HepG2 (cell line): ENCODE results near the gene L3MBTL4. TPM values are rescaled to one million over a fixed set of nuclear protein-coding genes. Genes with fewer than 3 reads are reported as not detected.

Source experiments
- AHR ChIP-seq: IDR thresholded peaks from 2 replicates; pipeline ENCODE4 v1.6.1; 2018; ENCODE audit warnings: missing genetic modification reagents, missing compliant biosample characterization
- ASH2L ChIP-seq: fragments of 300-600, 200-600 bp; sonication (generic); IDR thresholded peaks from 2 replicates; pipeline ENCODE4 v1.7.0; 2017; ENCODE audit warnings: low read depth, mild to moderate bottlenecking, moderate library complexity, mixed read lengths, low read length; ENCODE audit not compliant: insufficient read length
- STAG1 ChIP-seq: sonication (generic); formaldehyde crosslinking; IDR thresholded peaks from 2 replicates; pipeline ENCODE4 v1.4.0; 2020; ENCODE audit warnings: missing genetic modification reagents
- polyA plus RNA-seq, 8 experiments: library from polyadenylated mRNA; depleted of rRNA in 3 of 8; stranded (reverse) in 7 of 8; unstranded in 1 of 8; fragments of >200 nt; fragmentation: Illumina TruSeq in 4 of 8; extraction: Trizol in 4 of 8; gene quantifications; 2 replicates each; pipeline versions ENCODE4 v1.2.1 to v1.2.3, GENCODE V29; 2011 to 2016; ENCODE audit warnings: low read depth in 4 of 8, missing spikeins in 1 of 8, mixed read lengths in 1 of 8; ENCODE audit not compliant: insufficient read depth in 1 of 8
- total RNA-seq, 5 experiments: library from RNA; depleted of rRNA; stranded (reverse); fragments of >200 nt; fragmentation: Illumina TruSeq; extraction: Trizol; gene quantifications; 2 replicates each; pipeline ENCODE4 v1.2.3, GENCODE V29; 2016; ENCODE audit warnings: low read depth in 1 of 5
- TF ChIP-seq, protein P1 (sequence below): sonication (generic); formaldehyde crosslinking; IDR thresholded peaks from 2 replicates; pipeline ENCODE4 v1.4.0; 2020; ENCODE audit warnings: missing genetic modification reagents
- TF ChIP-seq, protein P2 (sequence below): sonication (generic); formaldehyde crosslinking; conservative IDR thresholded peaks from 2 replicates; pipeline ENCODE4 v1.8.0; 2022; ENCODE audit warnings: missing genetic modification reagents
- TF ChIP-seq, protein P3 (sequence below): IDR thresholded peaks from 2 replicates; pipeline ENCODE4 v1.6.1; 2016; ENCODE audit warnings: missing compliant biosample characterization, missing genetic modification reagents, borderline replicate concordance
- TF ChIP-seq, protein P4 (sequence below): sonication (generic); formaldehyde crosslinking; conservative IDR thresholded peaks from 2 replicates; pipeline ENCODE4 v1.4.0; 2020; ENCODE audit warnings: mild to moderate bottlenecking, missing genetic modification reagents, moderate library complexity
- TF ChIP-seq, protein P5 (sequence below), 2 experiments: fragments of 450-650 bp in 1 of 2; sonication (generic) in 1 of 2; formaldehyde crosslinking in 1 of 2; IDR thresholded peaks; 2 replicates each; pipeline versions ENCODE4 v1.6.1 to v1.8.0; 2016 to 2022; ENCODE audit warnings: antibody characterized with exemption in 1 of 2, mild to moderate bottlenecking in 1 of 2, missing genetic modification reagents in 1 of 2

Gene L3MBTL4
- total and polyA plus RNA-seq, 2 of the 13 experiments (the other 11 are each of a cell fraction or from before 2014, with no cell fraction given) = 10.8 to 13.3 TPM

DNA sequence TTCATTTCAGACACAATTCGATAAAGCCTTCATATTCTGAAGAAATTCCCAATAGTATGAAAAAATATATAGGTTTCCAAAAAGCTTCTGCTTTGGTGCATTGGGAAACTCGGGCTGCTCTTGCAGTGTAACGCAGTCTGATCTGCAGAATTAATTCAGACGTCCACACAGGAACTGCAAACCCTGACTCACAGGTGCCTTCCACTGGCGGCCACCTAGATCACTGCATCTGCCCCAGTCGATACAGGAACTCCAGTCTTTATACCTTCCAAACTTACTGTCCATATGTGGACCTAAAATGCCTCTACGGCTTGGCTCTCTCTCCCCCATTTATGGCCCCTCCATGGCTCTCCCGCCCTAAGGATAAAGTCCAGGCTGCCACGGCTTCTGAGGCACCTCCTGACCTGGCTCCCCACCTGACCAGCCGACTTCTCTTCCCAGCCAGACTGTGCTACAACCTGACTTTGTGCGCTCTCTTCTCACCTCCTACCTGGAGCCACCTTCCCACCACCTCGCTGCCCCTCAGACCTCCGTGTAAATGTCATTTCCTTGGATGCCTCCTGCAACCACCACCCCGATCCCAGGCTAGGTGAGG, 39.7 kb downstream of the L3MBTL4 start (continued):
- TF ChIP-seq, protein P1, sequence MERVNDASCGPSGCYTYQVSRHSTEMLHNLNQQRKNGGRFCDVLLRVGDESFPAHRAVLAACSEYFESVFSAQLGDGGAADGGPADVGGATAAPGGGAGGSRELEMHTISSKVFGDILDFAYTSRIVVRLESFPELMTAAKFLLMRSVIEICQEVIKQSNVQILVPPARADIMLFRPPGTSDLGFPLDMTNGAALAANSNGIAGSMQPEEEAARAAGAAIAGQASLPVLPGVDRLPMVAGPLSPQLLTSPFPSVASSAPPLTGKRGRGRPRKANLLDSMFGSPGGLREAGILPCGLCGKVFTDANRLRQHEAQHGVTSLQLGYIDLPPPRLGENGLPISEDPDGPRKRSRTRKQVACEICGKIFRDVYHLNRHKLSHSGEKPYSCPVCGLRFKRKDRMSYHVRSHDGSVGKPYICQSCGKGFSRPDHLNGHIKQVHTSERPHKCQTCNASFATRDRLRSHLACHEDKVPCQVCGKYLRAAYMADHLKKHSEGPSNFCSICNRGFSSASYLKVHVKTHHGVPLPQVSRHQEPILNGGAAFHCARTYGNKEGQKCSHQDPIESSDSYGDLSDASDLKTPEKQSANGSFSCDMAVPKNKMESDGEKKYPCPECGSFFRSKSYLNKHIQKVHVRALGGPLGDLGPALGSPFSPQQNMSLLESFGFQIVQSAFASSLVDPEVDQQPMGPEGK (CRISPR knock-in tag) = peak; percentile 57
- TF ChIP-seq, protein P2, sequence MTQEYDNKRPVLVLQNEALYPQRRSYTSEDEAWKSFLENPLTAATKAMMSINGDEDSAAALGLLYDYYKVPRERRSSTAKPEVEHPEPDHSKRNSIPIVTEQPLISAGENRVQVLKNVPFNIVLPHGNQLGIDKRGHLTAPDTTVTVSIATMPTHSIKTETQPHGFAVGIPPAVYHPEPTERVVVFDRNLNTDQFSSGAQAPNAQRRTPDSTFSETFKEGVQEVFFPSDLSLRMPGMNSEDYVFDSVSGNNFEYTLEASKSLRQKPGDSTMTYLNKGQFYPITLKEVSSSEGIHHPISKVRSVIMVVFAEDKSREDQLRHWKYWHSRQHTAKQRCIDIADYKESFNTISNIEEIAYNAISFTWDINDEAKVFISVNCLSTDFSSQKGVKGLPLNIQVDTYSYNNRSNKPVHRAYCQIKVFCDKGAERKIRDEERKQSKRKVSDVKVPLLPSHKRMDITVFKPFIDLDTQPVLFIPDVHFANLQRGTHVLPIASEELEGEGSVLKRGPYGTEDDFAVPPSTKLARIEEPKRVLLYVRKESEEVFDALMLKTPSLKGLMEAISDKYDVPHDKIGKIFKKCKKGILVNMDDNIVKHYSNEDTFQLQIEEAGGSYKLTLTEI = no peak
- TF ChIP-seq, protein P3, sequence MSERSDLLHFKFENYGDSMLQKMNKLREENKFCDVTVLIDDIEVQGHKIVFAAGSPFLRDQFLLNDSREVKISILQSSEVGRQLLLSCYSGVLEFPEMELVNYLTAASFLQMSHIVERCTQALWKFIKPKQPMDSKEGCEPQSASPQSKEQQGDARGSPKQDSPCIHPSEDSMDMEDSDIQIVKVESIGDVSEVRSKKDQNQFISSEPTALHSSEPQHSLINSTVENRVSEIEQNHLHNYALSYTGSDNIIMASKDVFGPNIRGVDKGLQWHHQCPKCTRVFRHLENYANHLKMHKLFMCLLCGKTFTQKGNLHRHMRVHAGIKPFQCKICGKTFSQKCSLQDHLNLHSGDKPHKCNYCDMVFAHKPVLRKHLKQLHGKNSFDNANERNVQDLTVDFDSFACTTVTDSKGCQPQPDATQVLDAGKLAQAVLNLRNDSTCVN (CRISPR knock-in tag) = no peak
- TF ChIP-seq AHR (no peak), STAG1 (CRISPR knock-in tag) (peak; percentile 38), ASH2L (peak; percentile 18)
- TF ChIP-seq, protein P4, sequence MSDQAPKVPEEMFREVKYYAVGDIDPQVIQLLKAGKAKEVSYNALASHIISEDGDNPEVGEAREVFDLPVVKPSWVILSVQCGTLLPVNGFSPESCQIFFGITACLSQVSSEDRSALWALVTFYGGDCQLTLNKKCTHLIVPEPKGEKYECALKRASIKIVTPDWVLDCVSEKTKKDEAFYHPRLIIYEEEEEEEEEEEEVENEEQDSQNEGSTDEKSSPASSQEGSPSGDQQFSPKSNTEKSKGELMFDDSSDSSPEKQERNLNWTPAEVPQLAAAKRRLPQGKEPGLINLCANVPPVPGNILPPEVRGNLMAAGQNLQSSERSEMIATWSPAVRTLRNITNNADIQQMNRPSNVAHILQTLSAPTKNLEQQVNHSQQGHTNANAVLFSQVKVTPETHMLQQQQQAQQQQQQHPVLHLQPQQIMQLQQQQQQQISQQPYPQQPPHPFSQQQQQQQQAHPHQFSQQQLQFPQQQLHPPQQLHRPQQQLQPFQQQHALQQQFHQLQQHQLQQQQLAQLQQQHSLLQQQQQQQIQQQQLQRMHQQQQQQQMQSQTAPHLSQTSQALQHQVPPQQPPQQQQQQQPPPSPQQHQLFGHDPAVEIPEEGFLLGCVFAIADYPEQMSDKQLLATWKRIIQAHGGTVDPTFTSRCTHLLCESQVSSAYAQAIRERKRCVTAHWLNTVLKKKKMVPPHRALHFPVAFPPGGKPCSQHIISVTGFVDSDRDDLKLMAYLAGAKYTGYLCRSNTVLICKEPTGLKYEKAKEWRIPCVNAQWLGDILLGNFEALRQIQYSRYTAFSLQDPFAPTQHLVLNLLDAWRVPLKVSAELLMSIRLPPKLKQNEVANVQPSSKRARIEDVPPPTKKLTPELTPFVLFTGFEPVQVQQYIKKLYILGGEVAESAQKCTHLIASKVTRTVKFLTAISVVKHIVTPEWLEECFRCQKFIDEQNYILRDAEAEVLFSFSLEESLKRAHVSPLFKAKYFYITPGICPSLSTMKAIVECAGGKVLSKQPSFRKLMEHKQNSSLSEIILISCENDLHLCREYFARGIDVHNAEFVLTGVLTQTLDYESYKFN (CRISPR knock-in tag) = peak; percentile 72
- TF ChIP-seq, protein P5, sequence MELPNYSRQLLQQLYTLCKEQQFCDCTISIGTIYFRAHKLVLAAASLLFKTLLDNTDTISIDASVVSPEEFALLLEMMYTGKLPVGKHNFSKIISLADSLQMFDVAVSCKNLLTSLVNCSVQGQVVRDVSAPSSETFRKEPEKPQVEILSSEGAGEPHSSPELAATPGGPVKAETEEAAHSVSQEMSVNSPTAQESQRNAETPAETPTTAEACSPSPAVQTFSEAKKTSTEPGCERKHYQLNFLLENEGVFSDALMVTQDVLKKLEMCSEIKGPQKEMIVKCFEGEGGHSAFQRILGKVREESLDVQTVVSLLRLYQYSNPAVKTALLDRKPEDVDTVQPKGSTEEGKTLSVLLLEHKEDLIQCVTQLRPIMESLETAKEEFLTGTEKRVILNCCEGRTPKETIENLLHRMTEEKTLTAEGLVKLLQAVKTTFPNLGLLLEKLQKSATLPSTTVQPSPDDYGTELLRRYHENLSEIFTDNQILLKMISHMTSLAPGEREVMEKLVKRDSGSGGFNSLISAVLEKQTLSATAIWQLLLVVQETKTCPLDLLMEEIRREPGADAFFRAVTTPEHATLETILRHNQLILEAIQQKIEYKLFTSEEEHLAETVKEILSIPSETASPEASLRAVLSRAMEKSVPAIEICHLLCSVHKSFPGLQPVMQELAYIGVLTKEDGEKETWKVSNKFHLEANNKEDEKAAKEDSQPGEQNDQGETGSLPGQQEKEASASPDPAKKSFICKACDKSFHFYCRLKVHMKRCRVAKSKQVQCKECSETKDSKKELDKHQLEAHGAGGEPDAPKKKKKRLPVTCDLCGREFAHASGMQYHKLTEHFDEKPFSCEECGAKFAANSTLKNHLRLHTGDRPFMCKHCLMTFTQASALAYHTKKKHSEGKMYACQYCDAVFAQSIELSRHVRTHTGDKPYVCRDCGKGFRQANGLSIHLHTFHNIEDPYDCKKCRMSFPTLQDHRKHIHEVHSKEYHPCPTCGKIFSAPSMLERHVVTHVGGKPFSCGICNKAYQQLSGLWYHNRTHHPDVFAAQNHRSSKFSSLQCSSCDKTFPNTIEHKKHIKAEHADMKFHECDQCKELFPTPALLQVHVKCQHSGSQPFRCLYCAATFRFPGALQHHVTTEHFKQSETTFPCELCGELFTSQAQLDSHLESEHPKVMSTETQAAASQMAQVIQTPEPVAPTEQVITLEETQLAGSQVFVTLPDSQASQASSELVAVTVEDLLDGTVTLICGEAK (IDR thresholded peaks at IDR 0.05) = no peak
- TF ChIP-seq, protein P5 (CRISPR knock-in tag; IDR thresholded peaks at IDR 0.05) = peak; percentile 19; the same call in 1 of the 2 replicates
